Ishikawa (cell line): Measurements from ENCODE around the gene FNBP1L.

Source experiments
- CEBPB ChIP-seq: IDR thresholded peaks from 2 replicates; pipeline ENCODE4 v1.6.1; 2012
- CREB1 ChIP-seq: IDR thresholded peaks from 2 replicates; pipeline ENCODE4 v1.6.1; 2012; ENCODE audit warnings: low read depth
- EGR1 ChIP-seq: IDR thresholded peaks from 2 replicates; pipeline ENCODE4 v1.6.1; 2012
- EP300 ChIP-seq: IDR thresholded peaks from 2 replicates; pipeline ENCODE4 v1.6.1; 2012; ENCODE audit warnings: borderline replicate concordance
- FOXM1 ChIP-seq: IDR thresholded peaks from 2 replicates; pipeline ENCODE4 v1.6.1; 2012; ENCODE audit warnings: low read depth, borderline replicate concordance
- MAX ChIP-seq: IDR thresholded peaks from 2 replicates; pipeline ENCODE4 v1.6.1; 2012
- NFIC ChIP-seq: IDR thresholded peaks from 2 replicates; pipeline ENCODE4 v1.6.1; 2012
- RAD21 ChIP-seq: IDR thresholded peaks from 2 replicates; pipeline ENCODE4 v1.6.1; 2012; ENCODE audit warnings: low read depth
- REST ChIP-seq: IDR thresholded peaks from 2 replicates; pipeline ENCODE4 v1.6.1; 2012; ENCODE audit warnings: low read depth, mild to moderate bottlenecking
- TAF1 ChIP-seq: IDR thresholded peaks from 2 replicates; pipeline ENCODE4 v1.6.1; 2012; ENCODE audit warnings: low read depth, mild to moderate bottlenecking
- TCF12 ChIP-seq: IDR thresholded peaks from 2 replicates; pipeline ENCODE4 v1.6.1; 2012; ENCODE audit warnings: low read depth
- TEAD4 ChIP-seq: IDR thresholded peaks from 2 replicates; pipeline ENCODE4 v1.6.1; 2012
- USF1 ChIP-seq: IDR thresholded peaks from 2 replicates; pipeline ENCODE4 v1.6.1; 2012
- YY1 ChIP-seq: IDR thresholded peaks from 2 replicates; pipeline ENCODE4 v1.6.1; 2012; ENCODE audit warnings: low read depth
- ZBTB7A ChIP-seq: IDR thresholded peaks from 2 replicates; pipeline ENCODE4 v1.6.1; 2012; ENCODE audit warnings: low read depth

Gene FNBP1L

GRCh38 chr1:93488207-93488606 lies 40.3 kb downstream of the FNBP1L start:
- TF ChIP-seq CREB1 (no peak), REST (no peak), FOXM1 (no peak), TAF1 (no peak), EP300 (no peak), CEBPB (no peak), YY1 (no peak), NFIC (no peak), MAX (no peak), TCF12 (no peak), RAD21 (no peak), USF1 (no peak), EGR1 (no peak), TEAD4 (no peak)

- no peak for TF ChIP-seq NFIC
- TF ChIP-seq ZBTB7A, result no peak
- no peak for TF ChIP-seq REST
- no peak for TF ChIP-seq CREB1
- no peak for TF ChIP-seq EGR1
- TF ChIP-seq TAF1, result no peak
- no peak for TF ChIP-seq MAX
- TF ChIP-seq YY1, result no peak
- TF ChIP-seq EP300, result no peak
- no peak for TF ChIP-seq USF1
- no peak for TF ChIP-seq CEBPB
- no peak for TF ChIP-seq RAD21
- no peak for TF ChIP-seq TEAD4
- no peak for TF ChIP-seq FOXM1
- TF ChIP-seq TCF12, result no peak
Measured at GRCh38 chr1:93489756-93490155, 41.8 kb downstream of the FNBP1L start.

- TF ChIP-seq RAD21 (no peak), REST (no peak), FOXM1 (no peak), TAF1 (no peak), YY1 (no peak), MAX (no peak), TEAD4 (no peak), CEBPB (no peak), USF1 (no peak), TCF12 (no peak), NFIC (no peak), ZBTB7A (no peak), EP300 (no peak), CREB1 (no peak)
Measured at GRCh38 chr1:93490357-93490756, 42.4 kb downstream of the FNBP1L start.

GRCh38 chr1:93495911-93496310 lies 48.0 kb downstream of the FNBP1L start:
- no peak for TF ChIP-seq FOXM1
- TF ChIP-seq TEAD4, result no peak
- no peak for TF ChIP-seq CREB1
- TF ChIP-seq NFIC, result no peak
- no peak for TF ChIP-seq ZBTB7A
- no peak for TF ChIP-seq USF1
- no peak for TF ChIP-seq REST
- no peak for TF ChIP-seq TAF1
- TF ChIP-seq EP300, result no peak
- no peak for TF ChIP-seq MAX
- no peak for TF ChIP-seq RAD21
- no peak for TF ChIP-seq TCF12
- TF ChIP-seq YY1, result no peak
- TF ChIP-seq CEBPB, result no peak
- TF ChIP-seq EGR1, result no peak
